HG02938 (cell line): ENCODE data around the gene ZNF669.
A peak's percentile ranks its signal among the peaks of the same experiment; 100 is the strongest.

Experiments
- ATAC-seq: cut with Tn5 transposase; IDR thresholded peaks from one replicate; pipeline ENCODE4 v1.9.1; 2021; ENCODE audit warnings: mild to moderate bottlenecking, moderate library complexity; ENCODE audit not compliant: unreplicated experiment

The ZNF669 gene

GRCh38 chr1:247111700-247112478 lies 7.7 kb upstream of the ZNF669 start:
- ATAC-seq: no peak

GRCh38 chr1:247111259-247111699 lies 7.1 kb upstream of the ZNF669 start:
- ATAC-seq: no peak

GRCh38 chr1:247110627-247111258 lies 6.6 kb upstream of the ZNF669 start:
- no peak for ATAC-seq

- no peak for ATAC-seq
Measured at GRCh38 chr1:247107694-247108093, 3.5 kb upstream of the ZNF669 start.

- no peak for ATAC-seq
Measured at GRCh38 chr1:247105966-247106365, 1.8 kb upstream of the ZNF669 start.

GRCh38 chr1:247104965-247105364 lies 809 bp upstream of the ZNF669 start:
- no peak for ATAC-seq

- ATAC-seq: no peak
Measured at GRCh38 chr1:247102381-247102780, 1.8 kb downstream of the ZNF669 start.

- no peak for ATAC-seq
Measured at GRCh38 chr1:247100676-247101279, 3.4 kb downstream of the ZNF669 start.

GRCh38 chr1:247096958-247097357 lies 7.2 kb downstream of the ZNF669 start:
- ATAC-seq: no peak

- ATAC-seq: no peak
Measured at GRCh38 chr1:247096544-247096943, 7.6 kb downstream of the ZNF669 start.

GRCh38 chr1:247096112-247096511 lies 8.0 kb downstream of the ZNF669 start:
- no peak for ATAC-seq

GRCh38 chr1:247090455-247090854 lies 13.7 kb downstream of the ZNF669 start:
- ATAC-seq: no peak

GRCh38 chr1:247089616-247090375 lies 14.4 kb downstream of the ZNF669 start:
- ATAC-seq: no peak

- no peak for ATAC-seq
Measured at GRCh38 chr1:247088967-247089366, 15.2 kb downstream of the ZNF669 start.

- ATAC-seq: no peak
Measured at GRCh38 chr1:247087256-247087655, 16.9 kb downstream of the ZNF669 start.

- ATAC-seq: no peak
Measured at GRCh38 chr1:247085310-247085709, 18.8 kb downstream of the ZNF669 start.

- no peak for ATAC-seq
Measured at GRCh38 chr1:247084771-247085170, 19.4 kb downstream of the ZNF669 start.

GRCh38 chr1:247079141-247079874 lies 24.8 kb downstream of the ZNF669 start:
- ATAC-seq: no peak

- ATAC-seq: peak; percentile 97
Measured at GRCh38 chr1:247078258-247079140, 25.7 kb downstream of the ZNF669 start, which contains the start of gene ZNF670. Gene ZNF670 (minus strand): TSS chr1:247078811. CDS start chr1:247078596, 215 bp downstream.

GRCh38 chr1:247077876-247078257 lies 26.3 kb downstream of the ZNF669 start:
- peak; percentile 30 for ATAC-seq
